Measurements from ENCODE around the gene KAZN.

KAZN gene

GRCh38 chr1:14872762-14873161 lies 274.3 kb downstream of the KAZN start:
- H3K4me1 Mint-ChIP-seq: peaks cover 29% of the 10 kb centered on the region
- no peak overlapping the region for H3K4me3 Mint-ChIP-seq
- no peak overlapping the region for H3K27ac Mint-ChIP-seq
- H3K9me3 Mint-ChIP-seq: no peaks in the 10 kb centered on the region
- peaks cover 2% of the 10 kb centered on the region for H3K36me3 Mint-ChIP-seq (ENCODE audit: low read depth)
- peaks cover 4% of the 10 kb centered on the region for H3K27me3 Mint-ChIP-seq (ENCODE audit: low read depth, poor library complexity)
- no peak for TF ChIP-seq CTCF (IDR thresholded peaks at IDR 0.05)
- DNase-seq: no peak

GRCh38 chr1:14873677-14874076 lies 275.2 kb downstream of the KAZN start:
- Mint-ChIP-seq H3K4me3 (no peak overlapping the region), H3K36me3 (ENCODE audit: low read depth) (peaks cover 7% of the 10 kb centered on the region), H3K27ac (no peak overlapping the region), H3K4me1 (peaks cover 27% of the 10 kb centered on the region), H3K27me3 (ENCODE audit: low read depth, poor library complexity) (peaks cover 4% of the 10 kb centered on the region), H3K9me3 (no peaks in the 10 kb centered on the region)
- no peak for DNase-seq
- no peak for TF ChIP-seq CTCF (IDR thresholded peaks at IDR 0.05)

- Mint-ChIP-seq H3K36me3 (ENCODE audit: low read depth) (peaks cover 14% of the 10 kb centered on the region), H3K9me3 (no peaks in the 10 kb centered on the region), H3K27me3 (ENCODE audit: low read depth, poor library complexity) (peaks cover 4% of the 10 kb centered on the region), H3K4me1 (peaks cover 17% of the 10 kb centered on the region), H3K27ac (no peak overlapping the region), H3K4me3 (no peak overlapping the region)
- DNase-seq: no peak
- TF ChIP-seq CTCF (IDR thresholded peaks at IDR 0.05): no peak
Observed at GRCh38 chr1:14875524-14876509, 277.3 kb downstream of the KAZN start.

- no peak overlapping the region for H3K4me3 Mint-ChIP-seq
- no peaks in the 10 kb centered on the region for H3K9me3 Mint-ChIP-seq
- peaks cover 8% of the 10 kb centered on the region for H3K4me1 Mint-ChIP-seq
- peaks cover 4% of the 10 kb centered on the region for H3K27me3 Mint-ChIP-seq (ENCODE audit: low read depth, poor library complexity)
- H3K27ac Mint-ChIP-seq: no peak overlapping the region
- DNase-seq: no peak
- peaks cover 17% of the 10 kb centered on the region for H3K36me3 Mint-ChIP-seq (ENCODE audit: low read depth)
- no peak for TF ChIP-seq CTCF (IDR thresholded peaks at IDR 0.05)
Observed at GRCh38 chr1:14876747-14877146, 278.3 kb downstream of the KAZN start.

GRCh38 chr1:14877224-14877623 lies 278.7 kb downstream of the KAZN start:
- no peak for TF ChIP-seq CTCF (IDR thresholded peaks at IDR 0.05)
- no peak overlapping the region for H3K4me3 Mint-ChIP-seq
- peaks cover 17% of the 10 kb centered on the region for H3K36me3 Mint-ChIP-seq (ENCODE audit: low read depth)
- no peaks in the 10 kb centered on the region for H3K9me3 Mint-ChIP-seq
- no peak overlapping the region for H3K27ac Mint-ChIP-seq
- H3K27me3 Mint-ChIP-seq (ENCODE audit: low read depth, poor library complexity): peaks cover 4% of the 10 kb centered on the region
- DNase-seq: no peak
- H3K4me1 Mint-ChIP-seq: peaks cover 7% of the 10 kb centered on the region

- no peak for DNase-seq
- Mint-ChIP-seq H3K9me3 (no peaks in the 10 kb centered on the region), H3K27ac (no peak overlapping the region), H3K4me3 (no peak overlapping the region), H3K4me1 (peaks cover 7% of the 10 kb centered on the region), H3K36me3 (ENCODE audit: low read depth) (peaks cover 17% of the 10 kb centered on the region), H3K27me3 (ENCODE audit: low read depth, poor library complexity) (peaks cover 4% of the 10 kb centered on the region)
- TF ChIP-seq CTCF (IDR thresholded peaks at IDR 0.05): no peak
Observed at GRCh38 chr1:14878124-14878523, 279.6 kb downstream of the KAZN start.

Measured in nephron progenitor cell (in vitro differentiated cells).